HL-60 (cell line): ENCODE results near the gene PDGFD.

ENCODE experiments used
- DNase-seq, 2 experiments: peaks; one replicate each; pipeline ENCODE4 v3.0.0-alpha.2; 2010 to 2020; ENCODE audit warnings: low read depth in 1 of 2, low spot score in 1 of 2
- H3K27ac ChIP-seq: fragments of 250-450 bp; sonication (Bioruptor Pico); replicated peaks from 2 replicates; pipeline ENCODE4 v1.5.1; 2020; ENCODE audit warnings: mild to moderate bottlenecking, moderate library complexity
- H3K27me3 ChIP-seq: fragments of 250-450 bp; sonication (Bioruptor Pico); 2 replicates; pipeline ENCODE4 v1.5.1; 2021; ENCODE audit warnings: mild to moderate bottlenecking, moderate library complexity; ENCODE audit not compliant: insufficient read depth, poor library complexity, severe bottlenecking
- H3K4me3 ChIP-seq: replicated peaks from 2 replicates; pipeline ENCODE4 v1.5.1; 2011; ENCODE audit warnings: mild to moderate bottlenecking, control low read depth, low read length; ENCODE audit not compliant: insufficient read depth
- CTCF ChIP-seq: IDR thresholded peaks from one replicate; pipeline ENCODE4 v1.5.1; 2011; ENCODE audit warnings: low read length, control low read depth, inconsistent platforms; ENCODE audit not compliant: insufficient read depth
- GABPA ChIP-seq: IDR thresholded peaks from 2 replicates; pipeline ENCODE4 v1.6.1; 2012; ENCODE audit warnings: low read depth
- POLR2AphosphoS5 ChIP-seq: IDR thresholded peaks from 2 replicates; pipeline ENCODE4 v1.6.1; 2012; ENCODE audit warnings: low read depth
- REST ChIP-seq: IDR thresholded peaks from 2 replicates; pipeline ENCODE4 v1.6.1; 2012; ENCODE audit warnings: low read depth; ENCODE audit not compliant: insufficient replicate concordance
- SPI1 ChIP-seq: IDR thresholded peaks from 2 replicates; pipeline ENCODE4 v1.6.1; 2012; ENCODE audit warnings: low read depth, mild to moderate bottlenecking, borderline replicate concordance

Gene PDGFD

GRCh38 chr11:103907136-103907535 is 256.8 kb downstream of the PDGFD start:
- TF ChIP-seq POLR2AphosphoS5 (no peak), GABPA (no peak), SPI1 (no peak)
- no peak overlapping the region for H3K27ac ChIP-seq
- no peak overlapping the region for H3K4me3 ChIP-seq
- DNase-seq: no peak
- no peaks in the 10 kb centered on the region for H3K27me3 ChIP-seq

GRCh38 chr11:103906291-103906867 is 257.6 kb downstream of the PDGFD start:
- TF ChIP-seq CTCF (no peak), GABPA (no peak), REST (no peak), SPI1 (no peak), POLR2AphosphoS5 (no peak)
- DNase-seq: no peak
- Histone ChIP-seq H3K27ac (no peak overlapping the region), H3K4me3 (no peak overlapping the region), H3K27me3 (no peaks in the 10 kb centered on the region)

GRCh38 chr11:103904324-103904667 is 259.7 kb downstream of the PDGFD start:
- TF ChIP-seq SPI1: no peak
- TF ChIP-seq REST: no peak
- no peak for TF ChIP-seq GABPA
- Histone ChIP-seq H3K27me3 (no peaks in the 10 kb centered on the region), H3K27ac (no peak overlapping the region), H3K4me3 (no peak overlapping the region)
- no peak for DNase-seq

GRCh38 chr11:103903621-103904323 is 260.2 kb downstream of the PDGFD start:
- TF ChIP-seq POLR2AphosphoS5 (no peak), GABPA (no peak), SPI1 (no peak), REST (no peak), CTCF (no peak)
- DNase-seq: no peak

More at GRCh38 chr11:103903621-103904323, 260.2 kb downstream of the PDGFD start:
- Histone ChIP-seq H3K4me3 (no peak overlapping the region), H3K27ac (no peak overlapping the region), H3K27me3 (no peaks in the 10 kb centered on the region)
